OCI-LY7 (cell line): ENCODE measurements around the gene PACS2.

Source experiments
- CTCF ChIP-seq: fragments of 200-600 bp; sonication (generic); conservative IDR thresholded peaks from 2 replicates; pipeline ENCODE4 v1.5.1; 2014; ENCODE audit warnings: mild to moderate bottlenecking, antibody characterized with exemption, low read length, moderate library complexity, mixed read lengths
- EZH2phosphoT487 ChIP-seq: fragments of 200-600 bp; sonication (generic); IDR thresholded peaks from 2 replicates; pipeline ENCODE4 v1.6.1; 2018; ENCODE audit warnings: low read depth, borderline replicate concordance, mild to moderate bottlenecking, mixed run types, antibody characterized with exemption, low read length, moderate library complexity, mixed read lengths

GRCh38 chr14:105420974-105421674, 106.6 kb downstream of the PACS2 start:
- TF ChIP-seq CTCF, result no peak
- no peak for TF ChIP-seq EZH2phosphoT487
